ENCODE results near the gene C3orf33. TPM values are rescaled to one million over a fixed set of nuclear protein-coding genes. Genes with fewer than 3 reads are reported as not detected.

C3orf33 gene
- total and polyA plus RNA-seq, 2 experiments from 2014 or later, result 3.5 to 4.7 TPM

DNA sequence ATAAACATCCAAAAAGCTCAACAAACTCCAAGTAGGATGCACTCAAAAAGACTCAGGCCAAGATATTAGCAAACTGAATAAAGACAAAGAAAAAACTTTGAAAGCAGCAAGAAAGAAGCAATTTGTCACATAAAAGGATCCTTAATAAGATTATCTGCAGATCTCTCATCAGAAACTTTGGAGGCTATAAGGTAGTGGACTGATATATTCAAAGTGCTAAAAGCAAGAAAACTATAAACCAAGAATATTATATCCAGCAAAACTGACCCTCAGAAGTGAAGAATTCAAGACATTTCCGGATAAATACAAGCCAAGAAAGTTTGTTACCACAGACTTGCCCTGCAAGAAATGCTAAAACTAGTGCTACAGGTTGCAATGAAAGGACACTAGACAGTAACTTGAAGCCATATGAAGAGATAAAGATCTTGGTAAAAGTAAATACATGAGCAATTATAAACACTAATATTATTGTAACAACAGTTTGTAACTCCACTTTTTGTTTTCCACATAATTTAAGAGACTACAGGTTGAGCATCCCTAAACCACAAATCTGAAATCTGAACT, 23.6 kb downstream of the C3orf33 start:
- ATAC-seq (no peak), DNase-seq (ENCODE audit: low spot score) (no peak)
- no peak overlapping the region for H3K27ac Mint-ChIP-seq
- Histone ChIP-seq H3K4me1 (ENCODE audit: insufficient read depth) (no peaks in the 10 kb centered on the region), H3K79me2 (replicated peaks; ENCODE audit: insufficient read depth) (no peaks in the 10 kb centered on the region), H2AFZ (no peak overlapping the region), H3K9me2 (ENCODE audit: insufficient read depth) (no peaks in the 10 kb centered on the region), H3K27ac (ENCODE audit: low read depth) (peak overlapping the region; percentile 11; the same call in 1 of the 2 replicates), H3K4me3 (no peak overlapping the region), H3K36me3 (ENCODE audit: insufficient read depth) (no peaks in the 10 kb centered on the region), H3F3A (replicated peaks; ENCODE audit: low read depth) (no peaks in the 10 kb centered on the region), H3K4me2 (no peak overlapping the region), H3K27me3 (ENCODE audit: insufficient read depth) (no peaks in the 10 kb centered on the region), H4K20me1 (replicated peaks; ENCODE audit: insufficient read depth) (no peaks in the 10 kb centered on the region)
- peaks cover 5% of the 10 kb centered on the region for H3K9me3 Mint-ChIP-seq
- H3K36me3 Mint-ChIP-seq (ENCODE audit: low read depth), result peaks cover 18% of the 10 kb centered on the region
- no peaks in the 10 kb centered on the region for H3K27me3 Mint-ChIP-seq (ENCODE audit: insufficient read depth, low read depth, poor library complexity)
- TF ChIP-seq, protein P1, sequence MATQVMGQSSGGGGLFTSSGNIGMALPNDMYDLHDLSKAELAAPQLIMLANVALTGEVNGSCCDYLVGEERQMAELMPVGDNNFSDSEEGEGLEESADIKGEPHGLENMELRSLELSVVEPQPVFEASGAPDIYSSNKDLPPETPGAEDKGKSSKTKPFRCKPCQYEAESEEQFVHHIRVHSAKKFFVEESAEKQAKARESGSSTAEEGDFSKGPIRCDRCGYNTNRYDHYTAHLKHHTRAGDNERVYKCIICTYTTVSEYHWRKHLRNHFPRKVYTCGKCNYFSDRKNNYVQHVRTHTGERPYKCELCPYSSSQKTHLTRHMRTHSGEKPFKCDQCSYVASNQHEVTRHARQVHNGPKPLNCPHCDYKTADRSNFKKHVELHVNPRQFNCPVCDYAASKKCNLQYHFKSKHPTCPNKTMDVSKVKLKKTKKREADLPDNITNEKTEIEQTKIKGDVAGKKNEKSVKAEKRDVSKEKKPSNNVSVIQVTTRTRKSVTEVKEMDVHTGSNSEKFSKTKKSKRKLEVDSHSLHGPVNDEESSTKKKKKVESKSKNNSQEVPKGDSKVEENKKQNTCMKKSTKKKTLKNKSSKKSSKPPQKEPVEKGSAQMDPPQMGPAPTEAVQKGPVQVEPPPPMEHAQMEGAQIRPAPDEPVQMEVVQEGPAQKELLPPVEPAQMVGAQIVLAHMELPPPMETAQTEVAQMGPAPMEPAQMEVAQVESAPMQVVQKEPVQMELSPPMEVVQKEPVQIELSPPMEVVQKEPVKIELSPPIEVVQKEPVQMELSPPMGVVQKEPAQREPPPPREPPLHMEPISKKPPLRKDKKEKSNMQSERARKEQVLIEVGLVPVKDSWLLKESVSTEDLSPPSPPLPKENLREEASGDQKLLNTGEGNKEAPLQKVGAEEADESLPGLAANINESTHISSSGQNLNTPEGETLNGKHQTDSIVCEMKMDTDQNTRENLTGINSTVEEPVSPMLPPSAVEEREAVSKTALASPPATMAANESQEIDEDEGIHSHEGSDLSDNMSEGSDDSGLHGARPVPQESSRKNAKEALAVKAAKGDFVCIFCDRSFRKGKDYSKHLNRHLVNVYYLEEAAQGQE (IDR thresholded peaks at IDR 0.05; ENCODE audit: unreplicated experiment), result no peak
- TF ChIP-seq ZNF331 (CRISPR knock-in tag; IDR thresholded peaks at IDR 0.05; ENCODE audit: low read depth) (no peak), EZH2 (IDR thresholded peaks at IDR 0.05; ENCODE audit: low read depth, unreplicated experiment) (no peak), CREB1 (CRISPR knock-in tag; IDR thresholded peaks at IDR 0.05; ENCODE audit: low read depth) (no peak), ZNF114 (CRISPR knock-in tag; IDR thresholded peaks at IDR 0.05) (no peak), STAT1 (IDR thresholded peaks at IDR 0.05; ENCODE audit: unreplicated experiment) (no peak), EZH2phosphoT487 (IDR thresholded peaks at IDR 0.05; ENCODE audit: unreplicated experiment) (no peak), POLR2AphosphoS5 (IDR thresholded peaks at IDR 0.05; ENCODE audit: low read depth) (no peak), NANOG (IDR thresholded peaks at IDR 0.05; ENCODE audit: borderline replicate concordance) (no peak), JUNB (IDR thresholded peaks at IDR 0.05; ENCODE audit: unreplicated experiment) (no peak)
- TF ChIP-seq, protein P2, sequence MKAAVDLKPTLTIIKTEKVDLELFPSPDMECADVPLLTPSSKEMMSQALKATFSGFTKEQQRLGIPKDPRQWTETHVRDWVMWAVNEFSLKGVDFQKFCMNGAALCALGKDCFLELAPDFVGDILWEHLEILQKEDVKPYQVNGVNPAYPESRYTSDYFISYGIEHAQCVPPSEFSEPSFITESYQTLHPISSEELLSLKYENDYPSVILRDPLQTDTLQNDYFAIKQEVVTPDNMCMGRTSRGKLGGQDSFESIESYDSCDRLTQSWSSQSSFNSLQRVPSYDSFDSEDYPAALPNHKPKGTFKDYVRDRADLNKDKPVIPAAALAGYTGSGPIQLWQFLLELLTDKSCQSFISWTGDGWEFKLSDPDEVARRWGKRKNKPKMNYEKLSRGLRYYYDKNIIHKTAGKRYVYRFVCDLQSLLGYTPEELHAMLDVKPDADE (IDR thresholded peaks at IDR 0.05), result no peak
- TF ChIP-seq, protein P3, sequence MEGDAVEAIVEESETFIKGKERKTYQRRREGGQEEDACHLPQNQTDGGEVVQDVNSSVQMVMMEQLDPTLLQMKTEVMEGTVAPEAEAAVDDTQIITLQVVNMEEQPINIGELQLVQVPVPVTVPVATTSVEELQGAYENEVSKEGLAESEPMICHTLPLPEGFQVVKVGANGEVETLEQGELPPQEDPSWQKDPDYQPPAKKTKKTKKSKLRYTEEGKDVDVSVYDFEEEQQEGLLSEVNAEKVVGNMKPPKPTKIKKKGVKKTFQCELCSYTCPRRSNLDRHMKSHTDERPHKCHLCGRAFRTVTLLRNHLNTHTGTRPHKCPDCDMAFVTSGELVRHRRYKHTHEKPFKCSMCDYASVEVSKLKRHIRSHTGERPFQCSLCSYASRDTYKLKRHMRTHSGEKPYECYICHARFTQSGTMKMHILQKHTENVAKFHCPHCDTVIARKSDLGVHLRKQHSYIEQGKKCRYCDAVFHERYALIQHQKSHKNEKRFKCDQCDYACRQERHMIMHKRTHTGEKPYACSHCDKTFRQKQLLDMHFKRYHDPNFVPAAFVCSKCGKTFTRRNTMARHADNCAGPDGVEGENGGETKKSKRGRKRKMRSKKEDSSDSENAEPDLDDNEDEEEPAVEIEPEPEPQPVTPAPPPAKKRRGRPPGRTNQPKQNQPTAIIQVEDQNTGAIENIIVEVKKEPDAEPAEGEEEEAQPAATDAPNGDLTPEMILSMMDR (conservative IDR thresholded peaks at IDR 0.05; ENCODE audit: low read depth in 2 of 2), result no peak
- TF ChIP-seq, protein P4, sequence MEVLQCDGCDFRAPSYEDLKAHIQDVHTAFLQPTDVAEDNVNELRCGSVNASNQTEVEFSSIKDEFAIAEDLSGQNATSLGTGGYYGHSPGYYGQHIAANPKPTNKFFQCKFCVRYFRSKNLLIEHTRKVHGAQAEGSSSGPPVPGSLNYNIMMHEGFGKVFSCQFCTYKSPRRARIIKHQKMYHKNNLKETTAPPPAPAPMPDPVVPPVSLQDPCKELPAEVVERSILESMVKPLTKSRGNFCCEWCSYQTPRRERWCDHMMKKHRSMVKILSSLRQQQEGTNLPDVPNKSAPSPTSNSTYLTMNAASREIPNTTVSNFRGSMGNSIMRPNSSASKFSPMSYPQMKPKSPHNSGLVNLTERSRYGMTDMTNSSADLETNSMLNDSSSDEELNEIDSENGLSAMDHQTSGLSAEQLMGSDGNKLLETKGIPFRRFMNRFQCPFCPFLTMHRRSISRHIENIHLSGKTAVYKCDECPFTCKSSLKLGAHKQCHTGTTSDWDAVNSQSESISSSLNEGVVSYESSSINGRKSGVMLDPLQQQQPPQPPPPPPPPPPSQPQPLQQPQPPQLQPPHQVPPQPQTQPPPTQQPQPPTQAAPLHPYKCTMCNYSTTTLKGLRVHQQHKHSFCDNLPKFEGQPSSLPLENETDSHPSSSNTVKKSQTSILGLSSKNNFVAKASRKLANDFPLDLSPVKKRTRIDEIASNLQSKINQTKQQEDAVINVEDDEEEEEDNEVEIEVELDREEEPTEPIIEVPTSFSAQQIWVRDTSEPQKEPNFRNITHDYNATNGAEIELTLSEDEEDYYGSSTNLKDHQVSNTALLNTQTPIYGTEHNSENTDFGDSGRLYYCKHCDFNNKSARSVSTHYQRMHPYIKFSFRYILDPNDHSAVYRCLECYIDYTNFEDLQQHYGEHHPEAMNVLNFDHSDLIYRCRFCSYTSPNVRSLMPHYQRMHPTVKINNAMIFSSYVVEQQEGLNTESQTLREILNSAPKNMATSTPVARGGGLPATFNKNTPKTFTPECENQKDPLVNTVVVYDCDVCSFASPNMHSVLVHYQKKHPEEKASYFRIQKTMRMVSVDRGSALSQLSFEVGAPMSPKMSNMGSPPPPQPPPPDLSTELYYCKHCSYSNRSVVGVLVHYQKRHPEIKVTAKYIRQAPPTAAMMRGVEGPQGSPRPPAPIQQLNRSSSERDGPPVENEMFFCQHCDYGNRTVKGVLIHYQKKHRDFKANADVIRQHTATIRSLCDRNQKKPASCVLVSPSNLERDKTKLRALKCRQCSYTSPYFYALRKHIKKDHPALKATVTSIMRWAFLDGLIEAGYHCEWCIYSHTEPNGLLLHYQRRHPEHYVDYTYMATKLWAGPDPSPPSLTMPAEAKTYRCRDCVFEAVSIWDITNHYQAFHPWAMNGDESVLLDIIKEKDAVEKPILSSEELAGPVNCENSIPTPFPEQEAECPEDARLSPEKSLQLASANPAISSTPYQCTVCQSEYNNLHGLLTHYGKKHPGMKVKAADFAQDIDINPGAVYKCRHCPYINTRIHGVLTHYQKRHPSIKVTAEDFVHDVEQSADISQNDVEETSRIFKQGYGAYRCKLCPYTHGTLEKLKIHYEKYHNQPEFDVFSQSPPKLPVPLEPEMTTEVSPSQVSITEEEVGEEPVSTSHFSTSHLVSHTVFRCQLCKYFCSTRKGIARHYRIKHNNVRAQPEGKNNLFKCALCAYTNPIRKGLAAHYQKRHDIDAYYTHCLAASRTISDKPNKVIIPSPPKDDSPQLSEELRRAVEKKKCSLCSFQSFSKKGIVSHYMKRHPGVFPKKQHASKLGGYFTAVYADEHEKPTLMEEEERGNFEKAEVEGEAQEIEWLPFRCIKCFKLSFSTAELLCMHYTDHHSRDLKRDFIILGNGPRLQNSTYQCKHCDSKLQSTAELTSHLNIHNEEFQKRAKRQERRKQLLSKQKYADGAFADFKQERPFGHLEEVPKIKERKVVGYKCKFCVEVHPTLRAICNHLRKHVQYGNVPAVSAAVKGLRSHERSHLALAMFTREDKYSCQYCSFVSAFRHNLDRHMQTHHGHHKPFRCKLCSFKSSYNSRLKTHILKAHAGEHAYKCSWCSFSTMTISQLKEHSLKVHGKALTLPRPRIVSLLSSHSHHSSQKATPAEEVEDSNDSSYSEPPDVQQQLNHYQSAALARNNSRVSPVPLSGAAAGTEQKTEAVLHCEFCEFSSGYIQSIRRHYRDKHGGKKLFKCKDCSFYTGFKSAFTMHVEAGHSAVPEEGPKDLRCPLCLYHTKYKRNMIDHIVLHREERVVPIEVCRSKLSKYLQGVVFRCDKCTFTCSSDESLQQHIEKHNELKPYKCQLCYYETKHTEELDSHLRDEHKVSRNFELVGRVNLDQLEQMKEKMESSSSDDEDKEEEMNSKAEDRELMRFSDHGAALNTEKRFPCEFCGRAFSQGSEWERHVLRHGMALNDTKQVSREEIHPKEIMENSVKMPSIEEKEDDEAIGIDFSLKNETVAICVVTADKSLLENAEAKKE (CRISPR knock-in tag; IDR thresholded peaks at IDR 0.05), result no peak
- H3K4me3 Mint-ChIP-seq, result no peak overlapping the region
- H3K4me1 Mint-ChIP-seq, result peaks cover 5% of the 10 kb centered on the region; the same call in 2 of the 3 replicates

Data from GM23338 (cell line).